ENCODE results near the gene SAA2. TPM values are rescaled to one million over a fixed set of nuclear protein-coding genes. Genes with fewer than 3 reads are reported as not detected.
"Not testable (repeated sequence)": the region's sequence is repeated elsewhere in the genome, so short reads cannot be mapped to it uniquely, and the experiment has no call there.

SAA2 gene
- polyA plus RNA-seq, 6 donors from 2014 or later, result not detected

GRCh38 chr11:18204220-18204619 lies 44.2 kb downstream of the SAA2 start:
- Mint-ChIP-seq H3K27ac (peak overlapping the region in 1 of 6 donors; percentile 81), H3K27me3 (peaks cover 63 to 79% (median 79%) of the 10 kb centered on the region in 3 donors), H3K4me3 (peak overlapping the region in 1 of 8 donors; percentile 45), H3K9me3 (peaks cover 0 to 12% (median 8%) of the 10 kb centered on the region in 7 donors), H3K4me1 (no peaks in the 10 kb centered on the region), H3K36me3 (peaks cover 4 to 15% of the 10 kb centered on the region in 2 donors)
- ATAC-seq (ENCODE audit: low read depth in 2 of 2) (no peak), DNase-seq (no peak)

- ATAC-seq (ENCODE audit: low read depth in 2 of 2), result no peak
- no peak overlapping the region for H3K27ac Mint-ChIP-seq
- H3K4me3 Mint-ChIP-seq, result no peak overlapping the region
- peaks cover 4 to 15% of the 10 kb centered on the region in 2 donors for H3K36me3 Mint-ChIP-seq
- no peak for DNase-seq
- H3K4me1 Mint-ChIP-seq, result no peaks in the 10 kb centered on the region
- H3K9me3 Mint-ChIP-seq, result peaks cover 0 to 12% (median 8%) of the 10 kb centered on the region in 7 donors
- H3K27me3 Mint-ChIP-seq, result peaks cover 65 to 79% (median 76%) of the 10 kb centered on the region in 3 donors
These were observed 44.7 kb downstream of the SAA2 start for GRCh38 chr11:18203723-18204122.

- H3K36me3 Mint-ChIP-seq; ATAC-seq (ENCODE audit: low read depth in 2 of 2); H3K4me1 Mint-ChIP-seq; H3K4me3 Mint-ChIP-seq; DNase-seq: not testable (repeated sequence)
- Mint-ChIP-seq H3K27ac (peak overlapping the region in 1 of 6 donors; percentile 42), H3K27me3 (peaks cover 26 to 46% (median 46%) of the 10 kb centered on the region in 3 donors), H3K9me3 (peaks cover 0 to 12% (median 6%) of the 10 kb centered on the region in 7 donors)
These were observed 50.7 kb downstream of the SAA2 start for GRCh38 chr11:18197738-18198137.

GRCh38 chr11:18196532-18196931 lies 51.9 kb downstream of the SAA2 start:
- ATAC-seq (ENCODE audit: low read depth in 2 of 2) (no peak), DNase-seq (no peak)
- Mint-ChIP-seq H3K4me3 (no peak overlapping the region), H3K27me3 (peaks cover 25 to 41% (median 38%) of the 10 kb centered on the region in 3 donors), H3K36me3 (peaks cover 0 to 4% of the 10 kb centered on the region in 2 donors), H3K27ac (no peak overlapping the region), H3K4me1 (no peaks in the 10 kb centered on the region), H3K9me3 (peaks cover 0 to 7% (median 0%) of the 10 kb centered on the region in 7 donors)

Other genes with a start within 250 kb of the SAA2 start
- 10 to 100 TPM; 18.3 to 54.6 (median 42.6) TPM for gene SERGEF, start 235.6 kb downstream of the SAA2 start, polyA plus RNA-seq (ENCODE audit: low read depth in 6 of 6)
- not detected for gene TPH1, start 202.4 kb downstream of the SAA2 start, polyA plus RNA-seq (ENCODE audit: low read depth in 6 of 6)
- gene SAAL1, start 142.6 kb downstream of the SAA2 start, polyA plus RNA-seq (ENCODE audit: low read depth in 6 of 6), result 10 to 100 TPM in 4 of 6 donors, 1 to 10 TPM in 2; 6.1 to 23.1 (median 15.3) TPM
- gene MRGPRX3, start 116.1 kb downstream of the SAA2 start, polyA plus RNA-seq (ENCODE audit: low read depth in 6 of 6), result not detected
- not detected for gene MRGPRX4, start 75.8 kb downstream of the SAA2 start, polyA plus RNA-seq (ENCODE audit: low read depth in 6 of 6)
- not detected for gene SAA4, start 11.9 kb downstream of the SAA2 start, polyA plus RNA-seq (ENCODE audit: low read depth in 6 of 6)
- gene SAA1, start 17.6 kb upstream of the SAA2 start, polyA plus RNA-seq (ENCODE audit: low read depth in 6 of 6), result not detected
- 10 to 100 TPM; 15.3 to 40.2 (median 29.5) TPM for gene HPS5, start 73.5 kb upstream of the SAA2 start, polyA plus RNA-seq (ENCODE audit: low read depth in 6 of 6)
- gene GTF2H1, start 73.9 kb upstream of the SAA2 start, polyA plus RNA-seq (ENCODE audit: low read depth in 6 of 6), result 10 to 100 TPM; 23.5 to 50.4 (median 37.3) TPM
- gene LDHA, start 145.9 kb upstream of the SAA2 start, polyA plus RNA-seq (ENCODE audit: low read depth in 6 of 6), result 100 to 1,000 TPM; 224 to 298 (median 251) TPM
- 1 to 10 TPM in 1 of 6 donors, not detected in 5; 4.2 TPM for gene LDHC, start 163.7 kb upstream of the SAA2 start, polyA plus RNA-seq (ENCODE audit: low read depth in 6 of 6)
- under 1 TPM in 1 of 6 donors, not detected in 5; 0.50 TPM for gene LDHAL6A, start 207.2 kb upstream of the SAA2 start, polyA plus RNA-seq (ENCODE audit: low read depth in 6 of 6)

Data from naive B cell (primary cell).